Keratinocyte (primary cell): ENCODE results near the gene ZFP30. TPM values are rescaled to one million over a fixed set of nuclear protein-coding genes. Genes with fewer than 3 reads are reported as not detected.

Experiments used
- DNase-seq: peaks from one replicate; pipeline ENCODE4 v3.0.0-alpha.2; 2011; ENCODE audit warnings: low read depth, missing footprints, low spot score
- FAIRE-seq: peaks from 2 replicates; lab custom pipeline; 2011; peaks lifted over from hg19 to GRCh38; lab: Jason Lieb, UNC
- H2AFZ ChIP-seq: 2 replicates; pipeline ENCODE4 v1.6.0; 2012; ENCODE audit warnings: low read length, control low read depth, inconsistent platforms; ENCODE audit not compliant: control insufficient read depth
- H3K27ac ChIP-seq: 2 replicates; pipeline ENCODE4 v1.5.1; 2011; ENCODE audit warnings: low read length; ENCODE audit not compliant: control insufficient read depth, insufficient read depth
- H3K27me3 ChIP-seq: 3 replicates; pipeline ENCODE4 v1.6.0; 2011; ENCODE audit warnings: low read length; ENCODE audit not compliant: control insufficient read depth, insufficient read depth; ENCODE audit errors: extremely low read depth
- H3K36me3 ChIP-seq, 2 experiments: 2 replicates in 1 of 2; 3 replicates in 1 of 2; pipeline ENCODE4 v1.5.1; 2011; ENCODE audit warnings: low read length in 2 of 2, mild to moderate bottlenecking in 1 of 2; ENCODE audit not compliant: control insufficient read depth in 2 of 2, insufficient read depth in 2 of 2; ENCODE audit errors: extremely low read depth in 1 of 2
- H3K4me1 ChIP-seq: 3 replicates; pipeline ENCODE4 v1.5.1; 2011; ENCODE audit warnings: low read length; ENCODE audit not compliant: control insufficient read depth, insufficient read depth; ENCODE audit errors: extremely low read depth
- H3K4me2 ChIP-seq: 3 replicates; pipeline ENCODE4 v1.6.0; 2011; ENCODE audit warnings: low read depth, low read length; ENCODE audit not compliant: control insufficient read depth, insufficient read depth; ENCODE audit errors: extremely low read depth
- H3K4me3 ChIP-seq, 3 experiments: fragments of 200-600 bp in 1 of 3; sonication (generic) in 1 of 3; 2 replicates in 2 of 3; 3 replicates in 1 of 3; pipeline ENCODE4 v1.5.1; 2011 to 2016; ENCODE audit warnings: low read length in 3 of 3, mild to moderate bottlenecking in 3 of 3, control low read depth in 2 of 3, inconsistent platforms in 1 of 3, low read depth in 1 of 3, mixed read lengths in 1 of 3, mixed run types in 1 of 3, moderate library complexity in 1 of 3; ENCODE audit not compliant: control insufficient read depth in 2 of 3, insufficient read depth in 2 of 3; ENCODE audit errors: extremely low read depth in 1 of 3
- H3K79me2 ChIP-seq: 2 replicates; pipeline ENCODE4 v1.6.0; 2012; ENCODE audit warnings: low read length; ENCODE audit not compliant: control insufficient read depth, insufficient read depth
- H3K9ac ChIP-seq: 3 replicates; pipeline ENCODE4 v1.6.0; 2011; ENCODE audit warnings: low read length; ENCODE audit not compliant: control insufficient read depth, insufficient read depth; ENCODE audit errors: extremely low read depth
- H3K9me1 ChIP-seq: 3 replicates; pipeline ENCODE4 v1.6.0; 2011; ENCODE audit warnings: low read length; ENCODE audit not compliant: control insufficient read depth, insufficient read depth; ENCODE audit errors: extremely low read depth
- H3K9me3 ChIP-seq: 2 replicates; pipeline ENCODE4 v1.5.1; 2012; ENCODE audit warnings: low read depth, low read length; ENCODE audit not compliant: control insufficient read depth
- H4K20me1 ChIP-seq: 3 replicates; pipeline ENCODE4 v1.6.0; 2011; ENCODE audit warnings: low read length; ENCODE audit not compliant: control insufficient read depth, insufficient read depth; ENCODE audit errors: extremely low read depth
- CTCF ChIP-seq, 3 experiments: IDR thresholded peaks in 1 of 3; conservative IDR thresholded peaks in 1 of 3; optimal IDR thresholded peaks in 1 of 3; 2 replicates in 2 of 3; 3 replicates in 1 of 3; pipeline versions ENCODE3 to v1.5.1; 2011; ENCODE audit warnings: low read length in 3 of 3, mild to moderate bottlenecking in 3 of 3, moderate library complexity in 2 of 3, control low read depth in 1 of 3, inconsistent platforms in 1 of 3; ENCODE audit not compliant: insufficient read depth in 2 of 3; ENCODE audit errors: extremely low read depth in 1 of 3
- EZH2 ChIP-seq: IDR thresholded peaks from one replicate; pipeline ENCODE4 v1.6.1; 2012; ENCODE audit warnings: inconsistent platforms, mild to moderate bottlenecking, low read length, moderate library complexity
- dilution Hi-C: fragments of 300-500 bp; cut with MboI; formaldehyde crosslinking; loops from one replicate; pipeline ENCODE4 v1.7.0; 2020; ENCODE audit warnings: low sequenced_read_pairs; ENCODE audit not compliant: extremely low pct_ligation_motif_present
- polyA plus RNA-seq, 5 experiments: library from polyadenylated mRNA; depleted of rRNA in 3 of 5; stranded (reverse) in 3 of 5; stranded (forward) in 1 of 5; unstranded in 1 of 5; fragments of >200 nt; gene quantifications; 1 replicate in 1 of 5; 2 replicates in 3 of 5; 3 replicates in 1 of 5; pipeline versions ENCODE4 v1.2.1 to v1.2.3, GENCODE V29; 2011 to 2012; ENCODE audit warnings: missing spikeins in 2 of 5, low read depth in 1 of 5, low replicate concordance in 1 of 5

The ZFP30 gene
- polyA plus RNA-seq, 1 donor (not counting 4 experiments of a cell fraction or from before 2014, with no cell fraction given): 4.2 TPM

- dilution Hi-C loops: no loop called here
- Histone ChIP-seq H3K9me3 (peaks cover 19% of the 10 kb centered on the region), H3K9ac (no peak overlapping the region), H4K20me1 (no peaks in the 10 kb centered on the region), H3K36me3 (peaks cover 0 to 13% of the 10 kb centered on the region in 2 experiments), H3K4me1 (no peaks in the 10 kb centered on the region), H3K79me2 (no peaks in the 10 kb centered on the region), H3K4me3 (no peak overlapping the region), H2AFZ (no peak overlapping the region), H3K27ac (no peak overlapping the region), H3K9me1 (no peaks in the 10 kb centered on the region), H3K27me3 (no peaks in the 10 kb centered on the region), H3K4me2 (no peak overlapping the region)
- FAIRE-seq (no peak), DNase-seq (no peak)
- TF ChIP-seq CTCF (optimal IDR thresholded peaks at IDR 0.05 in 1 of 3, IDR thresholded peaks at IDR 0.05 in 1 of 3, conservative IDR thresholded peaks at IDR 0.05 in 1 of 3; ENCODE audit: extremely low read depth in 1 of 3, insufficient read depth in 2 of 3, low read length in 3 of 3) (no peak), EZH2 (no peak)
These were observed 43.0 kb upstream of the ZFP30 start for GRCh38 chr19:37698216-37698615.

GRCh38 chr19:37695144-37695899 is 40.1 kb upstream of the ZFP30 start:
- dilution Hi-C loops: no loop called here
- H3K9me1 ChIP-seq: no peaks in the 10 kb centered on the region
- H3K27ac ChIP-seq: no peak overlapping the region
- no peak overlapping the region for H3K4me3 ChIP-seq
- TF ChIP-seq CTCF (optimal IDR thresholded peaks at IDR 0.05 in 1 of 3, IDR thresholded peaks at IDR 0.05 in 1 of 3, conservative IDR thresholded peaks at IDR 0.05 in 1 of 3; ENCODE audit: extremely low read depth in 1 of 3, insufficient read depth in 2 of 3, low read length in 3 of 3) (no peak), EZH2 (no peak)
- no peak overlapping the region for H3K4me2 ChIP-seq
- no peaks in the 10 kb centered on the region for H4K20me1 ChIP-seq
- no peaks in the 10 kb centered on the region for H3K27me3 ChIP-seq
- no peaks in the 10 kb centered on the region for H3K4me1 ChIP-seq
- no peak overlapping the region for H2AFZ ChIP-seq
- FAIRE-seq: no peak
- H3K36me3 ChIP-seq: peaks cover 0 to 11% of the 10 kb centered on the region in 2 experiments
- H3K79me2 ChIP-seq: no peaks in the 10 kb centered on the region
- no peak for DNase-seq
- H3K9me3 ChIP-seq: peaks cover 19% of the 10 kb centered on the region
- no peak overlapping the region for H3K9ac ChIP-seq
